Activated naive CD4-positive, alpha-beta T cell treated with anti-CD3 and anti-CD28 coated beads, Interleukin-2, amount 50 U/mL, for 16 hours (primary cell): Measurements from ENCODE around the gene MTUS2.

ENCODE experiments used
- DNase-seq: peaks from one replicate; pipeline ENCODE4 v3.0.0-alpha.2; 2020

MTUS2 gene

DNA sequence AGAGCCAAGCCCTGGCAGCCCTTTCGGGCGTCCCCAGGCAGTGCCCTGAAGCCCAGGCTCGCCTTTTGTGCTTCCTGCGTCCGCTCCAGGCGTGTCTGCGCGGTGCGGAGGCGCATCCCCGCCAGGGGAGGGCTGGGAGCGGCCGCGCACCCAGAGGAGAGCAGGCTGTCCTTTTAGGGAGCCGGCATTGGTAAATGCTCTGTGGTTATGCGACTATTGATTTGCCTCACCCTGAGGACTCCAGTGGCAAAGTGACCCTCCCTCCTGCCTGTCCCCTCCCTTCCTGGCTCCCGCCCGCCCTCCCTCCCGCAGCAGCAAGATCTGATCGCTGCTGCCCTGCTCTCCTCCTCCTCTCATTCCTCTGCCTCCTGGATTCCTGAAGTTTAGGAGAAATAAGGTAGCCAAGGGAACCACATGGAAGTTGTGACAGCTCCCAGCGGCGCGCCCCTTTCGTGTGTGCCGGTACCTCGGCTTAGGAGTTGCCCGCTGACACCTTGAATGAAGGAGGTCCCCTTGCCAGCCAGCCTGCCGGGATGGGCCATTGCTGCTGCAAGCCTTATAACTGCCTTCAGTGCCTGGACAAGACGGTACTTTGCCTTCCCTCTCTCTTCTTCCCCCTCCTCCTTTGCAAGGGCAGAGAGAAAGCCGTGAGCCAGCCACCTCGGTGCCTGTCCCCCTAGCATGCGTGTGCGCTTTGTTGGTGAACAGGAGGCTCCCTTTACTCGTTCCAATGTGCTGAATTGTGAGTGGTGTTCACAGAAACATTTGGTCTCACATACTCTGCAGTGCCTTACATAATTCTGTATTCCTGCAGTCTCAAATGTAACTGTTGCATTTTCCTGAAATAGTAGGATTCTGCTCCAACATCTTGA is 608.4 kb downstream of the MTUS2 start:
- DNase-seq = no peak

DNA sequence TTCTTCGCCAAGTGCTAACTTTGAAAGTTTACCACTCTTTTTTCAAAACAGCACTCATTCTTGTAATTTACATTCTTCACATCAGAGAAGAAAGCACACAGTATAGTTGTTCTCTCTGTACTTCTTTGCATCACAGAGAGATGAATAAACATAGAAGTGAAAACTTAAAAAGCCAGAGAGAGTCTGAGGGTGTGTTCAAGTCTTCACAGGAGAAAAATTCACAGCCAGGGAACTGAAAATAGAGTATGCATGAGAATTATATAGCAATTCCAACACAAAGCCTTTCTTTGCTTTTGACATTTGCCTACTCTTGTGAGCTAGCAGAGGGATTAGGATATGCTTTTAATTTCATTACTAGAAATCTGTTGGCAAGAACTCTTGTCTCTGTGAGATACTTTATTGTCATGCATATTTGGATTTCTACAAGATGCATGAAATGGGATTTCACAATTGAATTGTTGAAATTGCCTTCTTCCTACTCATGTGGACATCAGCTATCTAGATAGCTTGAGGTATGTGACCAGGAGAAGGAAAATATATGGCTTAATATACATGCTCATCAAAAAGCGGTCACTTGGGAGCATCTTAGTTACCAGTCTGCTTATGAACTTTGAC is 609.3 kb downstream of the MTUS2 start:
- no peak for DNase-seq

DNA sequence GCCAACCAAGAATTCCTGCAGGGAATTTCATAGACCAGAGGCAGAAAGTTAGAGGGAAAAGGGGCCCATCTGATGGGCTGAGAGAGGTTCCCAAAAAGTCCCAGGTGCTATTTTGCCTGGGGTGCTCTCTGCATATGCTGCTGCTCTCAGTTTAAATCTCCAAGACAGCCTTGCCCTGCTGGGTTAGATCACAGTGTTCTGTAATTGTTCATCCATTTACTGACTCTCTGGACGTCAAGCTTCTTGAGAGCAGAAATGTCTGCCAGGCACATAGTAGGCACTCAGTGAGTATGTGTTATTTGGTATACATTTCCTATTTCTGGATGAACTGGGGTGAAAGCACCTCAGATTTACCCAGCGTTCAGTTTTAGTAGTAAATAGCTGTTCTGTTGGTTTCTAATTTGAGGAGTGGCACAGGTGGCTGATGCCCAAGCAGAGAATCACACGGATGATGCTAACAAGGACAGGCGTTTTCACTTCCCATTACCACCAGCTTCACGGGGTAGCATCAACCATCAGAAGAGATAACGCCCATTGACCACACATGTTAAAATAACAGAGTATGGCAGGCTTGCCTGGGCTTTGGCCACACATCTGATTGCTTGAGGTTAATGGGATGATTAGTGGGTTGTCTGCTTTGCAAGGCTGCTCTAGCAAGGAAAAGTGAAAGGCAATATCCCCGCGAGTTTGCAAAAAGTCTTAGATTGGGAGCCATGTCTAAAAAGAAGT is 614.2 kb downstream of the MTUS2 start:
- DNase-seq = no peak

DNA sequence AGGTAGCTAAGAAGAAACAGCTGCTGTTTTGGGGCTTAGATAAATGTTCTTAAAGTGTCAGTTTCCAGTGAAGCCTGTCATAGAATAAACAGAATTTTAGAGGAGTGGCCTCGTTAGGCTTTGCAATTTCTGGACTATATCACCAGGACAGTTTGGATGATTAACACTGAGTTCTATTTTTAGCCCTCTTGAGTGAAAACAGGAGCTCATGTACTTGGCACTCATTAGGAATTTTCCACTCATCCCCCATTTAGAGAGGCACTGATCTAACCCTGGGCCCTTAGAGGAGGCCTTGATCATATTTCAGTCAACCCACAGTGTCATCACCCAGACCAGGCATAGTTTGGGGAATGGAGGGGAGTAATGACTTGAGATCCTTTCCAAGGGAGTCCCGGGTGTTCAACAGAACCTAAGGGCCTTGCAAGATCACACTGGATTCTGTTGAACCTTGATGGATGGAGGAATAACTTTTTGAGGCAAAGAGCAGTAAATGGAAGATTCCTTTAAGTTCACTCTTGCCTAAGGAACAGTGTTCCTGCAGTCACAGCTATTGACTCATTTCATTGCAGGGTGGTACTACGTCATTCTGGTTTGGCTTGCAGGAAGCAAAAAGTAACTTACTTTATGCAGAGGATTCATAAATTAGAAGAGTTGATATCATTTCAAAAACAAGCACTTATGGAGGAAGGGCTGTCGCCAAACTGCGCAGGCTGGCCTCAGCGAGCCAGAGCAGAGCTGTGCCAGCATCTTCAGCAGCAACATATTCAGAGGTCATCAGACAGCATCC is 615.2 kb downstream of the MTUS2 start:
- DNase-seq = no peak

DNA sequence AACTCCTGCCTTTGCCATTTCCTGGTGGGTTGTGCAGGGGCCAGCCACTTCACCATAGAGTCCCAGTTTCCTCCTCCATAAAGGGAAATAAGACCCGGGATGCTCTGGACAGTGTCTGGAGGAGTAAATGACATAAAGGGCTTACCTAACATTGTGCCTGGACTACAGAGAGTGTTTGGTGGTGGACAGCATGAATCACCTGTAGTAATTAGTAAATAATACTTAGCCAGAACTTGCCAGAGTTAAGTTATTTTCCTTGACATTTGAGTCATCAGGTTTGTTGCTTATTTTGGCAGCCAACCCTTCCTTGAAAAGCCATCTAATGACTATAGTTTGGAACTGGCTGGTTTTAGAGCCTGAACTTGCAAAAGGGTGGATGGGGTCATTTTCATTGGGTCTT is 616.2 kb downstream of the MTUS2 start:
- no peak for DNase-seq

DNA sequence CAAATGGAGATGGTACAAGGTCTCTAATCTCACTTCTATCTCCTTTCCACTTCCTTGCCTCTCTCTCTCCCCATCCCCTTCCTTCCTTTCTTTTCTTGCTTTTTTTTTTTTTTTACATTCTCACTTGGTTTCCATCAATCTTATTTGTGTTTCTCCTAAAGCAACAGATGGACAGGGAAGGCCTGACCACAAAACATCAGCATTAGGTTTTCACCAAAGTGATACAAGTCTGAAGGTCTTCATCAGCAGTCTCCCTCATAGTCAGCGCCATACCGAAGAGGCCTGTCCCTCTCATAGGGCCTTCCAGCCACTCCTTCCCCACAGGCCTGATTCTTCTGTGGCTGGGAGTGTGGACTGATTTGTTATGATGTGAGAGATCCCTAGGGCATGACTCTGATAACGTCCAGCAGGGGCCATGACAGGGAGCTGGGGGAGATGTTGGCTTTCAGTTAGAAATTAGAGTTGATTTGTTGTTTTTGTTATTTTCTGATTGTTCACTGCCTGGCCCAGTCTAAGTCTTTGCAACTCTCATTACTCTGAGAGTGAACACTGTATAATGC is 616.7 kb downstream of the MTUS2 start:
- no peak for DNase-seq

DNA sequence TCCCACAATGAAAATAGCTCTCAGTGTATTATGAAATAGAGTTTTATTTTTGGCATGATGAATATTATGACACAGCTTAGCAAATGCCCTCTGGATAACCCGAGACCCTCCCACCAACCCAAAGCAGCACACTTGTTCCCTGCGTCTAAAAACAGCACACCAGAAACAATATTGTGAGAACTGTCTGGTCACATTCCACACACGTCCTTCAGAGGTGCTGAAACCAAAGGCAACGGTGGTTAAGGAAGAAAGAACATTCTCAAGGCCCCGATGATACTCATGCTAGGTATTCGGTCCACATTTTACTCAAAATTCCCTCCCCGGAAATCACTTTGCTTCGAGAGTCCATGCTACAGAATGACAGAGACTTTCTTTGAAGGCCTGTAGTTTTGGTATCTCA is 618.6 kb downstream of the MTUS2 start:
- DNase-seq = no peak

DNA sequence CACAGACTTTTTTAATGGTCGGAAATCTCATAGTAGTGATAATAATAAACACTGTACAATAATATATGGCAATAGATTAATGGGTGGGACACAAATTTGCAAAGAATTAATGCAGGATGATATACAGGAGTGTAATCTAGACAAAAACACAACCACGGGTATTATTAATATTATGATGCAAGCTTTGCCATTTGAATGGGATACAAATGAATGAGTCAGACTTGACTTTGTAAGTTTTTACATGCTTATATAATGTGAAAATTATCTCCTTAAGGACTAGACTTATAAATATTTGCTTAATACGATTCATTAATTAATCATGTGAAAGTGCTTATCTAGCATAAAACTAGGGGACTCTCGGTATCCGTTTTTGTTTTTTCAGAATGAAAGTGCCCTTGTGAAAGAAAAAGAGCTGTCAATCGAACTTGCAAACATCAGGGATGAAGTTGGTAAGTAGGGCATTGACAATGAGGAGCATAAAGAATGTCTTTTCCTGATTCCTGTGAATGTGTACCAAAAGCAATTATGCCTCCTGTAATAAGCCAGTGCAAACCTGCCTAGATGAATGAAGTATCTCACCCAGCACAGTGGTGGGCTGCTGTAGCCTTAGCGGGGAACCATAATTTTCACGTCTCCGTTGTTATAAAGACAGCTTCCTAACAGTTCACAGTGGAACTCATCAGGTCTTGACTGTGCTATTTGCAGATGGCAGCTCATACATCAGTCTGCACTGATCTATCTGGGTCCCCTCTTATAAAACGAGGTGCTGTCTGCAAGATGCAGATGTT is 619.7 kb downstream of the MTUS2 start:
- DNase-seq = no peak

DNA sequence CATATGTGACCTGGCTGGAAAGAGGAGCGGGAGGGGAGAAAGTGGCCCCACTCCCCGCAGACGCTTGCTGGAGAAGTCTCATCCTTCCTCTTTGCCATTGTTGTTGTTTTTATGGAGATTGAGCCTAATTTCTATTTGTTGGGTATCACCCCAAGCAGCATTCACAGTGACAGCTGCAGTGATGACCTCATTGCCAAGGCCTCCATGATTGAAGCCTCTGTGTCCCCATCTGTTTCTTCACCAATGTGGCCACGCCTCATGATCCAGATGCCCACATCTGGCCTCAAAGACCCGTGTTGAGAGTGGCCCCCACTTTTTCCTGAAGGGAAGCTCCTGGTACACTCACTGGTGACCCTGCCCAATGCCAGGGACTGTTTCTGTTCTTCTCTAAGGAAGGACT is 621.2 kb downstream of the MTUS2 start:
- DNase-seq = no peak

DNA sequence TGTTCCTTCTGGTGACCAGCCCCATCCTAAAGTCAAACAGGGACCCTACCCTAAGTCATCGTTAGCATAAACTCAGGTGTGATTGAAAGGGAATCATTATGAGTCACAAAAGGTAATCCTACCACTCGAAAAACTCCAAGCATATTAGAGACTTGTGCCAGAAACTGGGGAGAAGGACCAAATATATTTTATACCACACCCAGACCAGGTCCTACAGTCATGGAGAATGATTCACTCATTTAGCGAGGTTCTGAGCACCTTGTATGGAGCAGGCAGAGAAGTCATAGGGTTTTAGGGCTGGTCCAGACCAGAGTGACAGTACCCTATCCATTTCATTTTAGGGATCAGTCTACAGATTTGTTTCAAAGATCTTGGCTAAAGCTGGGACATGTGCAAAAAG is 625.9 kb downstream of the MTUS2 start:
- no peak for DNase-seq

DNA sequence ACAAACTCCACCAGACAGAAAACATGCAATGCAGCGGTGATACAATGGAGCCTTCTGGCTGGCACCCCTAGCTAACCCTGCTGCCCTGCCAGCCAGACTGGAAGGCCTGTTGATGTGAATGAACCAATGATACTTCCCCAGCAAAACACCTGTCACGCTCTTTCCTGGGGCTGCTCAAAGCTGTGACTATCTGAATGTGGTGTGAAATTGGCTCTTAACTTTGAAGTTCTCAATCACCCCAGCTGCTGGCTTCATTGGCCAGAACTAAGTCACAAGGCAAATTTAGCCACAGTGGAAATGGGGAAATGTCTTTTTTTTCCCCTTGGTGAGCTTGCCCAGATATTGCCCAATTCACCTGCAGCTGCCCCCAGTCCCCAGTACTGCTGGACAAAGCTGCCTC is 628.0 kb downstream of the MTUS2 start:
- DNase-seq = no peak

DNA sequence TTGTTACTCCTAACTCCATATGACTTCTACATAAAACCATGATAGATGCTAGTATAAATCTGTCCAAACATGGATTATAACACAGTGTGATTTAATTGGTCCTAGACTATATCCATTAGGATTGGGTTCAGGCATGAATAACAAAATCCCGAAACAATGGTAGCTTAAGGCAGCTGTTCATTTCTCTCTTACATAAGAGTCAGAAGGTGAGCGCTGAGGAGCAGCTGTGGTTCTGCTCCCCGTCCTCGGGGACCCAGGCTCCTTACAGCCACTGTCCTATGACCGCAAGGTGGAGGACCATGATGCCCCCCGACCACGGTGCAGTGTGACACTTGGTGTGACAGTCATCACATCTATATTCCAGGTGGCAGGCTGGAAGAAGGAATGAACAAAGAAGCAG is 629.6 kb downstream of the MTUS2 start:
- no peak for DNase-seq

DNA sequence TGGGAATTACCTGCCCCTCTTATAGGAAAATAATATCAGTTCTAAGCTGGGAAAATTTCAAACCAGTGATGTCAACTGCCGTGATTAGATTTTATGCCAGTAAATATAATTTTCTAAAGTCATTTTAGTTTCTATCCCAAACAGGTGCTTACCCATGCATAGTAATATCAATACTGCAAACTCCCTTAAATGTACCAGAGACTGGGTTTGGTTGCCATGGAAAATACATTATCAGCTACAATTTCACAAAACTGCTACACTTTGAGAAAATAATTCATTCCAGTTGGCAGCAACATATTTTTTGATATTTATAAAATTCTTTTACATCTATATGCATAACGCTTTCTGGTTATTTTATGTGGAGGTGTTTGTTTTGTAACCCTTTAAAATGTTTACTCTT is 631.8 kb downstream of the MTUS2 start:
- DNase-seq = no peak

DNA sequence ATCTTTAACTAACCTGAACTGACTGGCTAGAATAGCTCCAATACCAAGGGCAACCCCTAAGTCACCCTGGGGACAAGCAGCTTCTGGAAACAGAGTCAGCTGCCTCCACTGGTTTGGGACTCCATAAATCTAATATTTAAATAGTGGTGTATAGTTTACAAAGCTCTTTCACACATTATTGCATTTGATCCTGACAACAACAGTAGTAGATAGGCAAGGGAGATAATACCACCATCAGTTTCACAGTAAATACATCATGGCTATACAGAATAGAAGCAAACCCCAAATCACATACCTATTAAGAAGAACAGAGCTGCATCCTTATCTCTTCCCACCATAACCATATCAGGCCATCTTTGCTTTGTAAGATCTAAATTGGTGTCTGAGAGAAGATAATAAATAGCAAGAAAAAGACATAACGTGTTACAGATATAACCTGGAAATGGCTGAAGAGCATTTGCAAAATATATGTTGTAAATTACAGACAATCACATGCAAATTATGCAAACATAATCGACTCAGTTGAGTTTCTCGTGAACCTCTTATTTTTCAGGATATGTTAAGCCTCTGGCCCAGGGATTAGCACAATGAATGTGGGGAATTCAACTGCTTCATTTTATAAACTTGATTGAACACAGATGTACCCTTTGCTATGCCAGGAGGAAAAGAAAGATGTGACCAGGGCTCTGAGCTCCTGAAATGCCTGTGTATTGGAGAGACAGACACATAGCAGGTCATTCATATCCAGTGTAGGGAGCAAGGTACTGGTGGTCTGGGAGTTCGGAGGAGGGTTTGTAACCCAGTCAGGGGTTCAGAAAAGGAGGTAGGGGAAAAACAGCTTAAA is 632.9 kb downstream of the MTUS2 start:
- no peak for DNase-seq

DNA sequence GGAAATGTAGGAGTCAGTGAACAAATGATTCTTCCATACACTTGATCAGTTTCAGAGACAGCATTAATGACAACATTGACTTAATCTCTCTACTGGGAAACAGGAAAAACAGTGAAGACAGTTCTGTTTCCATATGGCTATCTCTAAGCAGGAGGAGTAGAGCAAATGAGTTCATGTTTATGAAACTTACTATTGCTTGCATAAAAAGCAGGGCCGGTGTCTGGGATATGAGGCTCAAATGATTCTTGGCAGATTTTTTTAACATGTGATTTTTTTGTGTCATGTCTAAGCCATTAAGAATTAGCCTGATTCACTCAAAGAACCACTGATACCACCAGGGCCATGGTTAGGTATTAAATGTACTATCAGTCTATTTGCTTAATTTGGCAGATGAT is 633.5 kb downstream of the MTUS2 start:
- DNase-seq = no peak

DNA sequence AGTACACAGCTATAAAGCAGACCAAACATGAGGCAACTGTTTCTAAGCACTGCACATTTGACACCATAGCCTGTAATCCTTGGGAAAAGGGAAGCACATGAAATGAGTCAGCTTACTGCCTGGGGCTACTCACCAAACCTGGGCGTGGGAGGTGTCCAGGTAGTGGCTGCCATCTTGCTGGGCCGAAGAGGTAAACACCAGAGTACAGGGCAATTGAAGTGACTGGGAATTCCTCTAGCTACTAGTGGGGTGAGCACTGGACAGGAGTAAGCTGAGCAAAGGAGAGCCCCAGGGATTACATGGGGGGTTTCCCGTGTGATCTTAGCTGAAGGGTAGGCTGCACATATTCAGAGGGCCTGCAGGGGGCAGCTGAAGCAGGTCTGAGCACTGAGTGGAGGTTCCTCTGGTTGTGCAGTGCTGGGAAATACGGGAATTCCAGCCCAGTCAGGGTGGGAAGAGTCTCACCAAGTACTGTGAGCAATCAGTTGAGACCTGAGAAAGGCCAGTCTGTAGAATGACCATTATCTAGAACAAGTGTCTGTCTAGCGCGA is 634.9 kb downstream of the MTUS2 start:
- no peak for DNase-seq

DNA sequence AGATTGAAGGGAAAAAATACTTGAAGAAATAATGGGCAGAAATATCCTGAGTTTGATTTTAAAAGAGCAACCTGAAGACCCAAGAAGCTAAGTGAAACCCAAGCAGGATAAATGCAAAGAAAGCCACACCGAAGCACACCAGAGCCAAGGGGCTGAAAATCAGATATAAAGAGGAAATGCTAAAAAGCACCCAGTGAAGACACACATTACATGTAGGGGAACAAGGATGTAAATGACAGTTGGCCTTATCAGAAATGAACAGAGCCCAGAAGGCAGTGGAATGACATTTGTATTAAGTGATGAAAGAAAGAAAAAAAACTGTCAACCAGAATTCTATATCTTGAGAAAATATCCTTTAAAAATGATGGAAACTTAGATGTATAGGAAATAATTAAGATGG is 636.3 kb downstream of the MTUS2 start:
- no peak for DNase-seq

DNA sequence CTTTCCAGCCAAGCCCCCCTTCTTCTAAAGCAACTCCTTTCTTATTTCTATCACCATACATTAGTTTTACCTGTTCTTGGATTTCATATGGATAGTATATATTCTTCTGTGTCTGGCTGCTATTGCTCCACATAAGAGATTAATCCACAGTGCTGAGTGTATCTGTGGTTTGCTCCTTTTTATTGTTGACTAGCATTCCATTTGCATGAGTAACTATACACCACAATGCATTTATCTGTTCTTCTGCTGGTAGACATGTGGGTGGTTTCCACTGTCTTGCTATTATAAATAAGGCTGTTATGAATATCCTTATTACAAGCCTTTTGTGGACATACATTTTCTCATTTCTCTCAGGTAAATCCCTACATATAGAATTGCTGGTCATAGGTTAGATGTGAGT is 637.2 kb downstream of the MTUS2 start:
- no peak for DNase-seq

DNA sequence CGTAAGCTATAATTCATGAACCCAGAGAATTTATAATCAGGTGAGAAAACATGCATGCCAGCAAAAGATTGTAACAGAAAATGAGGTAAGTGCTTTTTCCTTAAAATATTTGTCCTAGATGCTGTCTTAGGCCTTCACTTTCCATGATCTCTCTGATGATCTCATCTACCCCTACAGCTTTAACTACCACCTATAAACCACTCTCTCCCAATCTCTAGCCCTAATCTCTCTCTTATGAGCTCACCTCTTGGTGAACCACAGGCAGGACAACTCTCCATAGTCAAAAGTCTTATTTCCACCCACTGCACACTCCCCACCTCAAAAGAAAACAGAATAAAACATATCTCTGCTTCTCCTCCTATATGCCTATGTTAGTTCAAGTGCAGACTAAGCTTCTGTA is 638.3 kb downstream of the MTUS2 start:
- no peak for DNase-seq

DNA sequence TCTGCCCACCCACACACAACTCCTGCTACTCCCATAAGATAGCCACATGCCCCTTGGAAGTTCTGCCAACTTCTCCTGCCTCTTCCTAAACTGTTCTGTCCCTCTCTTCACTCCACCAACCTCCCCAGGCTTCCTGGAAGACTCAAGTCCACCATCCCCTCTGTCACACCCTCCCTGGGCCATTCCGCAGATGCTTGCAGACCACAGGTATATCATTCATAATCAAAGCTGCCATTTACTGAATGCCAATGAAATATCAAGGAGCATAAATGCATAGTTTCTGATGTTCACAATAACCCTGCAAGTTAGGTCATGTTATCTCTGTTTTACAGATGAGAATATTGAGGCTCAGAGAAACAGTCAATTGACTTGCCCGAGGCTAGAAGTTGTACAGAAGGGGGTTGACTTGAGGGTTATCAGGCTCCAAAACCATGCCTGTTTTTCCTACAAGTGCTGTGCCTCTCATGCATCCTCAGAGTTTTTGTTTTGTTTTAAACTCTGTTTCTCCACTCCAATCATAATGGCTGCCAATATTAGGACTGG is 639.7 kb downstream of the MTUS2 start:
- no peak for DNase-seq
